Midbrain (tissue), 1 donor: ENCODE data around the gene STX19.

ENCODE experiments used
- DNase-seq: peaks from one replicate; lab custom pipeline; 2025; lab: John Stamatoyannopoulos, UW

STX19 gene

DNA sequence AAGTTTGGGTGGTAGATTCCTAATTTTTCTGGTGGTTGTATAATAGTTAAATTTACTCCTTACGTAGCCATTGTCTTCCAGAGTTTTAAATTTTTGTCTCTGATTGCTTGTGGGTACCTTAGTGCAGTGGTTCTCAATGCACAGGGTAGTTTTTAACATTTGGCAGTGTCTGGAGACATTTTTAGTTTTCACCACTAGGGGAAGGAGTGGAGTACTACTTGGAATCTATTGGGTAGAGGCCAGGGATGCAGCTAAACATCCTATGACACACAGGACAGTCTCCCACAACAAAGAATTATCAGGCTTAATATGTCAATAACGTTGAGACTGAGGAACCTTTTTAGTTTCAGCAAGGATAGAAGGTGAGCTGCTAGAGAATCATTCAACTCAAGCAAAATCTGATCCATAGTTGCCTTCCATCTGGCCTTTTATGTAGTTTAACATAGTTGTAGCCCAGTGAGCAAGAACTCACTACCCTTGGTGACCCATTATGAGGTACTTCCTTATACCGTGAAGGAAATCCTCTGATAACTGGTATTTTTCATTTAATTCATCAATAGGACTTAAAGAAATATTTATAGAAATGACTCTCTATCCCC, 8.6 kb upstream of the STX19 start:
- no peak for DNase-seq

DNA sequence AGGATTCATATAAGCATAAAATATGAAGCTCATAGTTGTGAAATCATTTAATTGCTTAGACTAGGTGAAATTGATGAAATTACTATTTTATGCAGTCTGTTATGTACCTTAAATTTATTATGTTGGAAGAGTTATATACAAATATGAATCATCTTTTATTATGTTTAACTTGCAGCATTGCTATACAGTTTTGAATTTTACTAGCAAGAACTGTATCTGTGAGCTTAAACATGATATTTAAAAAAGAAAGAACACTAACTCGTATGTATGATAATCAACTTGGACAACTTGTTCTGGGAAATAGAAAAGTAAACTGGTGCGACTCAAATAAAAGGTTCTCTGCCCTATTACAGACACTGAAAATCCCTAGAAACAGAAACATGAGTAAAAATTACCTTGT, 1.8 kb downstream of the STX19 start:
- no peak for DNase-seq

- DNase-seq = no peak
Observed at GRCh38 chr3:94024385-94024784, 4.0 kb downstream of the STX19 start.

- no peak for DNase-seq
Observed at GRCh38 chr3:94020293-94020692, 8.1 kb downstream of the STX19 start.

DNA sequence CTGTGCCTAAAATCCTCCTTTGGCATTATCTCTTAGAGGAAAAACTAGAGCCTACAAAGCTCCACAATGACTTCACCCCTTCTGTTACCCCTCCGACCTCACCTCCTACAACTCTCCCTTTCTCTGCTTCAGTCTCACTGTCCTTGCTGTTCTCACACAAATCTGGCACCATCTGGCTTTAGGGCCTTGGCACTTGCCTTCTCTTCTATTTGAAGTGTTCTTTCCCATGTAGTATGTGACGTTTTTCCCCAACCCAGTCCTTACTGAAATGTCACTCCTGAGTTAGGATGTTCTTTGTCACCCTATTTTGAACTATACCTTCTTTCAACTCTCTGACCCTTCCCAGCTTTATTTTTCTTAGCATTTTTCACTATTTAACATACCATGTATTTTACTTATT, 8.7 kb downstream of the STX19 start:
- DNase-seq = no peak

GRCh38 chr3:94015025-94015424, 13.4 kb downstream of the STX19 start:
- DNase-seq = no peak

DNA sequence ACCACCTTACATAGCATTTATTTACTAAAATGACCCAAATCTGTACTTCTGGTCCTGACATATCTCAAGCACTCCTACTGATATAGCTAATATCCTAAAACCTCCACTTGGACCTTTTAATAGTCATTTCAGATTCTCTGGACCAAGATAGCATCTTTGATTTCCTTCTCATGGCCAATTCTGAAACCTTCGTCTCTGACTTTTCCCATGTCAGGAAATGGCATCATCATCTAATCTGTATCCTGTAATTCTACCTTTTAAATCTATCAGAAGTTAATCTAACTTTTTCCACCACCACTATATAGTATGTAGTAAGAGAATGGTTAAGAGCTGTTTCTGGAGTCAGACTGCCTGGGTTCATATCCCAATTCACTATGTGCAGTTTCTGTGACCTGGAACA, 16.2 kb downstream of the STX19 start:
- DNase-seq = no peak

GRCh38 chr3:94011233-94011711, 17.1 kb downstream of the STX19 start:
- DNase-seq = no peak

DNA sequence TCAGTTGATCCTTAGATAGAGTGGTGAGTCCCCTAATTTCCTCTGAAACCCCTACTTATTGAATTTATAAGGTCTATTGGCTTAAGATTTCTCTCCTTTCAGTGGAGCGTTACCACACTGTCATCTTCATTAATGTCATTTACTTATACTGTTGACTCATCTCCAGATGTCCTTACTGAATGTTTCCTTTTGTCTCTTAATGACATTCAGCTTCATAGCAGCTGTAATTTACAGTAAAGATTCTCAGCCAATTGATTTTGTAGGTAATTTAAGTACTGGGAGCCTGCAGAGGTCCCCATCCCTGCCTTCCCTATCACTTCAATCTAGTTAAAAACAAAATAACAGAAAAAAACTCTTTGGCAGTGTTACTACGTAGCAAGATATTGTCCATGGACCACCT, 18.8 kb downstream of the STX19 start:
- no peak for DNase-seq

DNA sequence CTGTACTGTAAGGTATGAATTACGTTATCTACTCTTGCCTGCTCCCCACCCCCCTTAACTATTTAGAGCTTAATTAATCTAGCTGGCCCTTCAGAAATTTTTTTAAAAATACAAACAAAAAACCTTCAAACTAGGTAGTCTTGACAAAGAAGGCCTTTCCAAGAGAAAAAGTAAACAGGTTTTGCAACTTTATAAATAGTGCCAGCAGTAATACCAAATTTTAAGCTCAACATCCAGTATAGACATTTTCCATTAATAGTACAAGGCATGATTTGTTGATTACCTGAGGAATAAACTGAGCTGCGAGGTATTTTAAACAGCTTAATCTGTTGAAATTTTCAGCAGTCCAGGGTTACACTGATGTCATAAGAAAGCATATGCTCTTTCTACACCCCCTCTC, 20.1 kb downstream of the STX19 start:
- no peak for DNase-seq

DNA sequence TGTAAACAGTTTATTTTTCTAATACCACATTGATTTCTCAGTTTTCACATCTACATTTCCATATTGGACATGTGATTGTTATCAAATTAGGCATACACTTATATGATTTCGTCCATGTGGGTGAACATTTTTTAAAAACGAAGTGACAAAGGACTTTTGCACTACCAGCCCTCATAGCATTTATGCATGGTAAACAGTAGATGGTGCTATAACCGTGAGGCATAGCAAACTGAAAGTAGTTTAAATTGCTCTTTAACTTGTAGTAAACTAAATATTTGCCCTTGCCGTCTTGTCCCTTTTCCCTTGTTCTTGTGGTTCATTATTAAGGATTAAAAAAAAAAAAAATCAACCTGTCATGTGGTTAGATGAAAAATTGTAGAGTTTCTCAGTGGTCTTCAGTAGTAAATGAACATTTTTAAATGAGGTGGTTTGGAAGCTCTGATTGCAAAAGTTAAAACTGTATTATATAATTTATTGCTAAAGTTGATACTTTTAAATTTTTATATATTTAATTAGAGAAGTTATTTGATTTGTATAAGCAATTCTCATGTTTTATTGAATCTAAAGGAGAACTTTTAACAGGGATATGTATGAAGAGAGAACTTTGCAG, 24.0 kb downstream of the STX19 start:
- DNase-seq = peak; percentile 50

GRCh38 chr3:94001827-94002495, 26.4 kb downstream of the STX19 start:
- no peak for DNase-seq

DNA sequence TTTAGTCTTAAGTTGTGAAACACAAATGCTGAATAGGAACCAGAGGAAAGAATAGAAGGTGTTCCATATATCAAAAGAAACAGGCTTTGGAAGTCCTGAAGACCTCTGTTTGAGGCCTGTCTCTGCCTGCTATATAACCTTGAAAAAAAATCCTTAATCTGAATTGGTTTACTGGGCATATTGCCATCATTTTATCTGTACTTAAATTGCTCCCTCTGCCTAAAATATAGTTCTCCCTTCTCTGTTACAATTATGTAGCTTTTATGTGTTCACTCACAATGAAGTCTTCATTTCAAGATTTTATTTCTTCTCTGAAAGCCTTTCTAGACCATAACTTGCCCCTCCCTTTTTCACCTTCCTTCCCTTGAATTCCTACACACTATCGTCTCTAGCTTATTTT, 27.2 kb downstream of the STX19 start:
- no peak for DNase-seq

DNA sequence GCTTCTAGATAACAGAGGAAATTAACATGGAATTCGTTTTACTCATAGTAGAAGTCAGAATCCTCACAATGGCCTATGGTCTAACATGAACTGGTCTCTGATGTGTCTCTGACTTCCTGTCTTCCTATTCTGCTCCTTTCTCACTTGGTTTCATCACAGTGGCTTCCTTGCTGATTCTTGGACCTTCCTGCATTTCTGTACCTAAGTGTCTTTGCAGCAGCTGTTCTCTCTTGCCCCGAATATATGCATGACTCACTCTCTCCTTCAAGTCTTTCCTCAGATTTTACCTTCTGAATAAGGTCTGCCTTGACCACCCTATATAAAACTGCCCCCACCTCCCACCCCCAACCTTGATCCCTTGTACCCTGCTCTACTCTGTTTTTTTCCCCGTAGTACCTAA, 34.3 kb downstream of the STX19 start:
- no peak for DNase-seq

DNA sequence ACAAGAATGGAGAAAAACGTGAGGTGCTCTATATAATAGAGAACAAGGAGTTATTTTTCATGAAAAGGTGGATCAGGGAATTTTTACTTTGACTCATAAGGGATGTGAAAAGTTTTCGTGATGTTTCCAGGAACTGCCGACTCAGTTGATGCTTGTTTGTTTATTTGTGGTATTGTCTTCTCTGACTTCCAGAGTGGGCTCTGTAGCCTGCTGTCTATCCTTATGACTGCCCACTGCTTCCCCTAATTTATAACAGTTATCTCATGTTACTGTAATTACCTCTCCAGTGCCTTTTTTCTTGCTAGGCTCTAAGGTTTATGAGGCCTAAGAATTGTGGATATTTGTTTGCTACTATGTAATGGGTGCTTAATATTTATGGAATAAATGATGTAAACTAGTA, 36.2 kb downstream of the STX19 start:
- DNase-seq = no peak

DNA sequence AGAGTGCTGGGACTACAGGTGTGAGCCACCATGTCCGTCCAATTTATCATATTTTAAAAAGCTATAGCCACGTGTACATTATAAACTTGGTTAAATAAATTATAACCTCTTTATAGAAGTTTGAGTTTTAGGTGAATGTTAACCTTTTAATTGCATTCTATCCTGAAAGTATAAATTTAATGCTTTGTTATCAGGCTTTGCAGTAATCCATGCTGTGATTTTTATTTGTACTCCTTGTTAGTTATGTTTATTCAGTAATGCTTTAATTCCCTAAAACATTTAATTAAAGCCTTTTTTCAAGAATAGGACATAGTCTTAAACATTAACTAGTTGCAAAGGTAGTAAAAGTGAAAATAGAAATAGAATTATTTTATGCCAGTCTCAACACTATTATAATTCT, 36.8 kb downstream of the STX19 start:
- no peak for DNase-seq

- DNase-seq = no peak
Observed at GRCh38 chr3:93989241-93989640, 39.2 kb downstream of the STX19 start.

GRCh38 chr3:93988764-93989163, 39.6 kb downstream of the STX19 start:
- no peak for DNase-seq

DNA sequence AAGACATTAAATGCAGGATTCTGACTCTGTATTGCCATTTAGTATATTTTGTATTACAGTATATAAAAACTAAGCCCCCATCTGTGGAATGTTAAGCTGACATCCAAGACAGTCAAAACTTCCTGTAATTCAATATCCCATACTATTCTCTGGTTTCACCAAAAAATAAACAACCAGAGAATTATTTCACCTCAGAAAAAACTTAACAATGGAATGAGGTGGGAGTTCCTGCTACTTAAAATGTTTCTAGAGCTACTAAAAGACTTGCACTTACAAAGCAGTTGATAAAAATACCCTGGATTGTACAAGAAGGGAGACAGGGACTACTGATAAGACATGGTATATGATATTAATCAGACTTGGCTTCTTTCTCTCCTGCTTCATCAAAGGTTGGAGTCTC, 40.1 kb downstream of the STX19 start:
- no peak for DNase-seq

DNA sequence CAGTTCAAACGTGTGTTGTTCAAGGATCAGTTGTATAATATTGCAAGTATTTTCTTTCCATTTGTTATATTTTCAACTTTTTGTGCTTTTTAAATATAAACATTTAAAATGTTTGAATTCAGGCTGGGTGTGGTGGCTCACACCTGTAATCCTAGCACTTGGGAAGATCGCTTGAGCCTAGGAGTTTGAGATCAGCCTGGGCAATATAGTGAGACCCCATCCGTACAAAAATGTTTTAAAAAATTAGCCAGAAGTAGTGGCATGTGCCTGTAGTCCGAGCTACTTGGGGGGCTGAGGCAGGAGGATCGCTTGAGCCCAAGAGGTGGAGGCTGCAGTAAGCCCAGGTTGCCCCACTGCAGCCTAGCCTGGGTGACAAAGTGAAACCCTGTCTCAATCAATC, 43.8 kb downstream of the STX19 start:
- DNase-seq = no peak

GRCh38 chr3:93983408-93983807, 45.0 kb downstream of the STX19 start:
- no peak for DNase-seq

- no peak for DNase-seq
Observed at GRCh38 chr3:93981649-93982048, 46.7 kb downstream of the STX19 start.

DNA sequence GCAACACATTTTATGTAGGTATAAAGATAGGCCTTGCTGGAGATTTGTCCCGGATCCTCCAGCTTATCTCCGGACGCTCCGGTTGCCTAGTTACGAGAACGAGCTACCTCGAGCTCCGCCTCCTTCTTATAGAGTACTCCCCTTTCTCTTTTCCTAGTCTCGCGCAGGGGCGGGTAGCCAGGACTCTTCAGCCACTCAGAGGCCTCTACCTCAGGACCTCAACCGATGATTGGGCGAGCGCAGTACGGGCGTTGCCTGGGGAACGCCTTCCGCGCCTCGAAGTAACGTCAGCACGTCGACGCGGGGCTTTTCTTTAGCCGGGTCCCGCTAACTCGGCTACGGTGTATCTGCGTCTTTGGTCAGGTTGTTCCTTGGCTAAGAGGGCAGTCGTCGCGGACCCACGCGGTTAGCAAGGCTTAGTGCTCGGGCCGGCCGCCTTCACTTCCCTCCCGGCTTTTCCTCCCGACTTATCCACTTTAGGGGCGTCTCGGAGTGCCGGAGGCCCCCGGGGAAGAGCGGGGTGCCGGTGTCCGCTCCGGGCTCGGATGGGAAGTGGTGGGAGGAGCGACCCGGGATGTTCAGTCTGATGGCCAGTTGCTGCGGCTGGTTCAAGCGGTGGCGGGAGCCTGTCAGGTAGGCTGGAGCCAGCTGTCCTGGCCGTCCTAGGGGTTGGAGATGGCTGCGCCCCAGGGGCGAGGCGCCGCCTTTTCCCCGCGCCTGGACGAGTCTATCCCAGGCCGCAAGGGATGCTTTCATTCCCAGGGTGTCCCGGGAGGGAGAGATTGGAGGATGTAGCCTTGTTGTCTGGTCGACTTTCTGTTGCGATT, 48.3 kb downstream of the STX19 start, which contains the start of gene ARL13B:
Gene ARL13B (plus strand): TSS at position 306 of the 827 bp plus-strand sequence. CDS start 269 bp downstream, at position 575.
- DNase-seq = peak; percentile 98
